SJSA1 (cell line): Measurements from ENCODE around the gene PAPOLA. TPM values are rescaled to one million over a fixed set of nuclear protein-coding genes. Genes with fewer than 3 reads are reported as not detected.

ENCODE experiments used
- DNase-seq, 2 experiments: peaks; one replicate each; pipeline ENCODE4 v3.0.0-alpha.2; 2015 to 2020; ENCODE audit warnings: low spot score in 2 of 2, low read depth in 1 of 2
- H3K27ac ChIP-seq: fragments of 250-450 bp; sonication (Bioruptor Pico); 2 replicates; pipeline ENCODE4 v1.5.1; 2020; ENCODE audit warnings: mild to moderate bottlenecking, moderate library complexity
- H3K27me3 ChIP-seq: fragments of 250-450 bp; sonication (Bioruptor Pico); replicated peaks from 2 replicates; pipeline ENCODE4 v1.5.1; 2020; ENCODE audit warnings: mild to moderate bottlenecking, moderate library complexity
- H3K36me3 ChIP-seq: fragments of 250-450 bp; sonication (Bioruptor Pico); 2 replicates; pipeline ENCODE4 v1.5.1; 2020; ENCODE audit warnings: mild to moderate bottlenecking
- H3K4me1 ChIP-seq: fragments of 250-450 bp; sonication (Bioruptor Pico); replicated peaks from 2 replicates; pipeline ENCODE4 v1.6.1; 2021; ENCODE audit warnings: mild to moderate bottlenecking
- H3K4me3 ChIP-seq: fragments of 250-450 bp; sonication (Bioruptor Pico); 2 replicates; pipeline ENCODE4 v1.5.1; 2020; ENCODE audit warnings: mild to moderate bottlenecking
- H3K9me3 ChIP-seq: fragments of 250-450 bp; sonication (Bioruptor Pico); replicated peaks from 2 replicates; pipeline ENCODE4 v1.5.1; 2020; ENCODE audit warnings: mild to moderate bottlenecking
- total RNA-seq: library from RNA; depleted of rRNA; stranded (reverse); fragments of >200 nt; shearing (Covaris generic); gene quantifications from 2 replicates; pipeline ENCODE4 v1.2.3, GENCODE V29; 2014

PAPOLA gene
- total RNA-seq, 1 experiment from 2014 or later, result 86.2 TPM

- DNase-seq, result no peak
- H3K27ac ChIP-seq, result no peak overlapping the region
Measured at GRCh38 chr14:96559571-96559970, 57.4 kb downstream of the PAPOLA start.

DNA sequence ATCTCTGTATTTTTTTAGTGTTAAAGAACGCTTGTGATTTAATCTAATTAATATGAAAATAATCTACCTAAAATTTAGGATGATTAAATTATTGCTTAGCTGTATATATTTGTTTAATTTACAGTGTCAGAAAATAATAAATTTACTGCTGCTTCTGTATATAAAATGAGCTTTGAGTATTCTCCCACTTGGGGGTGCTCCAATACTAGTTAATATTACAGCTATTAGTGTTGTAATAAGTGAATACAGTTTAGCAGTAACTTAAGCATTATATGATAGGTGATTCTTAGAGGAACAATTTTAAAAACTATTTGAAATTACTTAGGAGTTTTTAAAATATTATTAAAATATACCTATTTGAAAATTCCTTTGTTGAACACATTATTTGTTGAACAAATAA, 62.2 kb downstream of the PAPOLA start:
- Histone ChIP-seq H3K4me1 (no peaks in the 10 kb centered on the region), H3K9me3 (no peaks in the 10 kb centered on the region), H3K4me3 (no peak overlapping the region), H3K27me3 (no peaks in the 10 kb centered on the region), H3K27ac (no peak overlapping the region), H3K36me3 (peaks cover 24% of the 10 kb centered on the region)
- DNase-seq, result no peak

More at GRCh38 chr14:96559571-96559970, 57.4 kb downstream of the PAPOLA start:
- Histone ChIP-seq H3K36me3 (peaks cover 40% of the 10 kb centered on the region), H3K4me3 (no peak overlapping the region), H3K9me3 (no peaks in the 10 kb centered on the region), H3K27me3 (no peaks in the 10 kb centered on the region), H3K4me1 (no peaks in the 10 kb centered on the region)

DNA sequence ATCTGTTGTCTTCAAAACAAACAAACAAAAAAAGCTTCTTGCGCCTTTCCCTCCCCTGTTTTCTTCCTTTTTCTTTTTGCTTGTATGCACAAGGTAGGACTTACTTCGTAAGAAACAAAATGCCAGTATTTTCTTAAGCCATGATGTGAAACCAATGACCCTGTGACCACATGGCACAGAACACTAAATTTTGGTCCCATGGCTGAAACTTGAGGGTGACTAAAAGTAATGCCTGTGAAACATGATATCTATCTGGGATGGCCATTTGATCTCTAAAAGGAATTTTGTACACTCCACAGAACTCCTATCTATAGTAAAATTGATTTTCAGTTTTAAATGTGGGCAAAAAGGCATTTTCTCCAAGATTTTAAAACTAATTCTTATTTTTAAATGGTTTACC, 63.6 kb downstream of the PAPOLA start:
- Histone ChIP-seq H3K9me3 (no peaks in the 10 kb centered on the region), H3K36me3 (peaks cover 22% of the 10 kb centered on the region), H3K4me3 (no peak overlapping the region), H3K27me3 (no peaks in the 10 kb centered on the region), H3K4me1 (no peaks in the 10 kb centered on the region), H3K27ac (no peak overlapping the region)
- no peak for DNase-seq

DNA sequence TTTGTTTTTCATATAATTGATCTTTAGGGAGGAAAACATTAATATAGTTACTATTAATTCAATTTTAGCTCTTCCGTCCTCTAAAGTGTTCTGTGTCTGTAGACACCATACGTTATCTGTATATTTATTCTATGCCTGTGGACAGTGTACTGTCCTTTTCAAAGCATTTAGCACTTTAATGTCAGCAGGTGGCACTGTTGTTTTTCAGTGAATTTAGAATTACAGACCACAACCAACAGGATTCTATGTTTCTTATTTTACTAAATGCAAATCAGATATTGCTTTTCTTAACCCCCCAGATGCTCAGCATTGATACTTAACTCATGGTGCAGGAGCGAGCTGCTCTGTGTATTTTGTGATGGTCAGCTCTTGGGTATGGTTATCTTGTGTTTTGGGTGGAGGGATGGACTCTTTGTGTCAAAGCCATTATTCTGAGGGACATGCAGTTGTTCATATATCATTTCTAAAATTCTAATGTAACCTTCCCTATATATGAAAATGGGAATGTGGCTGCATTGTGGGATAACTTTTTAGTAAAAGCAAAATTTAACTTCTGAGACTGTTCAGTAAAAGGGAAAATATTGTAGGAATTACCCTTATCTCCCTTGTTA, 65.2 kb downstream of the PAPOLA start:
- no peaks in the 10 kb centered on the region for H3K9me3 ChIP-seq
- H3K4me1 ChIP-seq, result no peaks in the 10 kb centered on the region
- H3K4me3 ChIP-seq, result no peak overlapping the region
- peaks cover 17% of the 10 kb centered on the region for H3K36me3 ChIP-seq
- no peak overlapping the region for H3K27ac ChIP-seq
- no peaks in the 10 kb centered on the region for H3K27me3 ChIP-seq
- no peak for DNase-seq

DNA sequence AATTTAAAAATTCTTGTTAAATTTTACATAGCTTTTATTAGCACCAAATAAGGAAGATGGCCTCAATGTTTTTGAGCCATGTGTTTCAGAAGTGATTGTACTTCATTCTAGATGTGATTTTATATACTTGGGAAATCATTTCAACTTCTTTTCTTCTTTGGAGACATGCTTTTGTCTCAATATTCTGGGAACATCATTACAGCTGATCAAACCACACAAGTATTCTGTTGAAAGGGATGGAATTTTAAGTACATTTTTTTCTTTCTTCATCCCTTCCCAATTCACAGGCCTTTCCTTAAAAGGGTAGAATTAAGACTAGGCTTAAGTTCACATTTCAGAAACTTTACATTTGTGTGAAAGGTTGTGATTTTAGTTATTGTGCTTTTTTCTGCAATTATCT, 66.4 kb downstream of the PAPOLA start:
- peaks cover 14% of the 10 kb centered on the region for H3K36me3 ChIP-seq
- DNase-seq, result no peak
- no peaks in the 10 kb centered on the region for H3K9me3 ChIP-seq
- no peaks in the 10 kb centered on the region for H3K4me1 ChIP-seq
- no peak overlapping the region for H3K27ac ChIP-seq
- H3K4me3 ChIP-seq, result no peak overlapping the region
- no peaks in the 10 kb centered on the region for H3K27me3 ChIP-seq

DNA sequence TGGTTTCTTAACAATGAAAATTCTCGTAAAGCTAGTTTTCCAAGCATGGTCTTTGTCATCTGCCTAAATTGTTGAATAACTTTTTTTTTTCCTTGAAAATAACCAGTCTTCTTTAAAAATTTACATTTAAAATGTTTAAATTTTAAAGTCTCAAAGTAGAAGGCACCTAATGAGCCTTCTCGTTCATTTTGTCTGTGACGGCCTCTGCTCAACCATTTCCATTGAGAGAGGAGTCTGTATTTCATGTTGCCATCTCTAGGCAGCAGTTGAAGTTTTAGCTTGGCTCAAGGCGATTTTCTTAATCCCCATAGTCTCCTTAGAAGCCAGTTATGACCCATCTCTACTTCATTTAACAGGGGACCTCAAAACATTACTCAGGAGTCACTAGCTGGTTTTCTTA, 69.1 kb downstream of the PAPOLA start:
- no peaks in the 10 kb centered on the region for H3K9me3 ChIP-seq
- H3K27me3 ChIP-seq, result no peaks in the 10 kb centered on the region

DNA sequence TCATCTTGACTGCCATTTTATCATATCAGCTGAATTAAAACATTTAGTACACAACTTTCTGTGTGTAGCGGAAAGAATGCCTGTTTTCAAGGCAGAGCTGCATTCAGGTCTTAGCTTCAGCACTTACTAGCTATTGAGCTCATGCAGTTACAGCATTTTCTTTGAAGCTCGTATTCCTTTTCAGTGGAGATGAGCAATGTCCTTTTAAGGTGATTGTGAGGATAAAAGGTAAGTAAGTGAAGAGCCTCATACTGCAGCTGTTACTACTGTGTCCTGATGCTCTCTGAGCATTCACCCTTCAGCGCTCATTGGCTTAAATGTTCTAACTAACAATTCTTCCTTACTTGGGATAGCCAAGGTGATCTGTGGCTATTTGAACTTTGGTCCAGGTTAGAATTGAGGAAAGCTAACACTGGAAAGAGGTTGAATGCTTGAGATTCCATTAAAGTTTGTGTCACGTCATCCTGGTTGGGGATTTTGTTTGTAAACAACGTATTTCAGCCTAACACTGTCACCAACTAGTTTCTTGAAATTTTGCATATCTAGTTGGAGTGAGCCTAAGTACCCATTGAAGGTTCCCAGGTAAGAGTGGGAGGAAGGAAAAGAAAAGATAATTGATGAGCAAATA, 71.4 kb downstream of the PAPOLA start:
- Histone ChIP-seq H3K27ac (no peak overlapping the region), H3K27me3 (no peaks in the 10 kb centered on the region), H3K9me3 (no peaks in the 10 kb centered on the region), H3K4me3 (no peak overlapping the region), H3K36me3 (0 out of 2 replicates have a peak, but pooled peaks cover 2% of the 10 kb centered on the region), H3K4me1 (no peaks in the 10 kb centered on the region)
- DNase-seq, result no peak

More for the DNA sequence above, 69.1 kb downstream of the PAPOLA start:
- Histone ChIP-seq H3K27ac (no peak overlapping the region), H3K36me3 (peaks cover 6% of the 10 kb centered on the region; the same call in 1 of the 2 replicates), H3K4me1 (no peaks in the 10 kb centered on the region), H3K4me3 (no peak overlapping the region)
- DNase-seq, result no peak

DNA sequence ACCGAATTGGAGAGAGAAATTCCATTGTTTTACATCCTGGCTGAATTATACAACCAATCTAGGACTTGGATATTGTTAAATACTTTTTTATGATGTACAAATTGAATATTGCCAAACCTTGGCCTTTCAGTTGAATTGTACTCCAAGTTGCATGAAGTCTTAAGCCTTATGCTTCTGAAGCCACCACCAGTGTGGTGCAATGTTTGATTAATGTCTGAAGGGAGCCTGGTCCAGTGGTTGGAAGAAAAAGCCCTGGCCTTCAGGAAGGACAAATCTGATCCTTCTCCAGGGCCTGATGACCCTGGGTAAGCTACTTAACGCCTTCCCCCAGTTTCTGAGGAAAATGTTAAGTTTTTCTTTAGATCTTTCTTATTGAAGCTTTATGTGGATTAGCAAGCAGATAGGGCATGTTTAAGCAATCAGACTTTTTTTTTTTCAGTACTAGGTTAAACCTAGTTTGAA, 72.0 kb downstream of the PAPOLA start:
- Histone ChIP-seq H3K9me3 (no peaks in the 10 kb centered on the region), H3K27me3 (no peaks in the 10 kb centered on the region), H3K36me3 (0 out of 2 replicates have a peak, but pooled peaks cover 2% of the 10 kb centered on the region), H3K27ac (no peak overlapping the region), H3K4me3 (no peak overlapping the region), H3K4me1 (no peaks in the 10 kb centered on the region)
- DNase-seq, result no peak

DNA sequence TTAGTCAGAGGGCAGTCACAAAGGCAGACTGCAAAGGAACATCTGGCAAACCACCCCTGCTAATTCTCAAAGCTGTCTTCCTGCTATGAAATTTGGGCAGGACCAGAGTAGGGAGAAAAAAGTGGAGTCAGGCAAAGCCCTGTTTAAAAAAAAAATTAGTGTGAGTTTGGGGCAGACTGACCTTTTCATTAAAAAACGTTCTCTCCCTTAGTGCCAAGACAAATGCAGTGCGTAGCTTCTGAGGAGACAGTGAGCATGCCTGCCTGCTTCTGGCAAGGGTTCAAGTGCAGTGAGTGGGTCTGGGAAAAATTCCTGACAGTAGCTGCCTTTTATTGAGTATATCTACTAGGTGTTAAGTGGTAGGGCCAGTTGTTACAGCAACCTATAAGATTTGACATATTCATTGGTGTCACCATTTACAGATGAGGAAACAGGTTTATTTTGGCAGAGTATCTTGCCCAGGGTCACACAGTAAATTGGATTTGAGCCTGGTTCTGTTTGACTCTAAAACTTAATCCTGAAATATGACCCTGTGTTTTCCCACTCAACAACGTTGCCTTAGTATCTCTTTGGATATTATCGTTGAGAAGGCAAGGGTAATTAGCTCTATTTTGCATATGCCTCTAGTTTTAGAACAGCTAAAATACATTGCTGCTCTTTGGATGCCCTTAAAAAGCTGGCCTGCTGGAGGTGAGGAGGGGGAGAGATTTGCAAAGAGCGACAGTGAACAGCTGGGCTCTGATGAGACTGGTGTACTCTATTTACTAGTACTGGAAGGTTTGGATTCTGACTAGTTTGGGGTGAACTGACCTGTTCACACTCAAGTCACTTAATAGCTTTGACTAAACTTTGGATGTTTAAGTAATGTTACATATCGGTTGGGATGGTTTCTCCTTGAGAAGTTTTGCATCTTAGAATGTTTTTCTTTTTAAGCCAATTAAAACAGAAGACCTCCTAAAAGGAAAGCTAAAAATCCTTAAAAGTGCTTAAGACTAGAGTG, 72.8 kb downstream of the PAPOLA start:
- Histone ChIP-seq H3K36me3 (0 out of 2 replicates have a peak, but pooled peaks cover 2% of the 10 kb centered on the region), H3K27ac (no peak overlapping the region), H3K9me3 (no peaks in the 10 kb centered on the region), H3K4me3 (no peak overlapping the region), H3K4me1 (no peaks in the 10 kb centered on the region), H3K27me3 (no peaks in the 10 kb centered on the region)
- DNase-seq, result no peak

DNA sequence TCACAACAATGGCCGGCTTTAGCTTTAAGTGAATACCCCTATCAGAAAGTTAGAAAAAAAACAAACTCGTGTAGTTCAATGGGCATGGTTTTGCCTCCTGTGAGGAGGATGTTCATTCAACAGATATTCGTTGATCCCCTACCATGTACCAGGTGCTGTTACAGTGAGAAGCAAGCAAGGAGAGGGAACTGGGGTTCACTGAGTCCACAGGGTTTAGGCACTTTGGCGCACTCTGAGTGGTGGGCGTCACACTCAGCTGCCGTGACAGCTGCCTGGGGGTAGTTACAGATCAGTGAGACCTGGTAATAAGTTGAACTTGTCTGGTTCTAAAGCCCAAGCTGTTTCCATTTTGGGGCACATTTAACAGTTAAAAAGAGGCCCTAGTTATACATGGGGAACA, 74.2 kb downstream of the PAPOLA start:
- no peak overlapping the region for H3K27ac ChIP-seq
- H3K9me3 ChIP-seq, result no peaks in the 10 kb centered on the region
- no peak overlapping the region for H3K4me3 ChIP-seq
- H3K27me3 ChIP-seq, result no peaks in the 10 kb centered on the region
- no peaks in the 10 kb centered on the region for H3K4me1 ChIP-seq
- 0 out of 2 replicates have a peak, but pooled peaks cover 2% of the 10 kb centered on the region for H3K36me3 ChIP-seq
- no peak for DNase-seq

GRCh38 chr14:96576937-96577336, 74.8 kb downstream of the PAPOLA start:
- H3K27ac ChIP-seq, result no peak overlapping the region
- no peaks in the 10 kb centered on the region for H3K27me3 ChIP-seq
- no peak overlapping the region for H3K4me3 ChIP-seq
- DNase-seq, result no peak
- H3K4me1 ChIP-seq, result no peaks in the 10 kb centered on the region
- H3K36me3 ChIP-seq, result 0 out of 2 replicates have a peak, but pooled peaks cover 2% of the 10 kb centered on the region
- no peaks in the 10 kb centered on the region for H3K9me3 ChIP-seq

GRCh38 chr14:96578619-96579018, 76.4 kb downstream of the PAPOLA start:
- H3K27me3 ChIP-seq, result peaks cover 4% of the 10 kb centered on the region; the same call in 1 of the 2 replicates
- no peaks in the 10 kb centered on the region for H3K4me1 ChIP-seq
- no peaks in the 10 kb centered on the region for H3K36me3 ChIP-seq
- H3K4me3 ChIP-seq, result no peak overlapping the region
- no peak for DNase-seq
- no peak overlapping the region for H3K27ac ChIP-seq
- H3K9me3 ChIP-seq, result no peaks in the 10 kb centered on the region

- H3K36me3 ChIP-seq, result no peaks in the 10 kb centered on the region
- H3K27ac ChIP-seq, result no peak overlapping the region
- peaks cover 9% of the 10 kb centered on the region for H3K27me3 ChIP-seq
- no peak overlapping the region for H3K4me3 ChIP-seq
- H3K9me3 ChIP-seq, result no peaks in the 10 kb centered on the region
- no peak for DNase-seq
- no peaks in the 10 kb centered on the region for H3K4me1 ChIP-seq
Measured at GRCh38 chr14:96579358-96579757, 77.2 kb downstream of the PAPOLA start.
